HG03439 (cell line): ENCODE data around the gene CPSF3.

Source experiments
- ATAC-seq: cut with Tn5 transposase; IDR thresholded peaks from one replicate; pipeline ENCODE4 v1.9.1; 2021; ENCODE audit warnings: mild to moderate bottlenecking, moderate library complexity; ENCODE audit not compliant: unreplicated experiment

Gene CPSF3

GRCh38 chr2:9423100-9423921 is at the start of gene CPSF3, which contains the start of gene ITGB1BP1:
TSS of gene CPSF3 (plus strand) at chr2:9423654. CDS start at chr2:9423774, 120 bp downstream.
TSS of gene ITGB1BP1 (minus strand) at chr2:9423528. CDS start at chr2:9418697, 4,831 bp downstream.
- peak; percentile 78 for ATAC-seq

- no peak for ATAC-seq
Observed at GRCh38 chr2:9374071-9374730, 49.3 kb upstream of the CPSF3 start.

DNA sequence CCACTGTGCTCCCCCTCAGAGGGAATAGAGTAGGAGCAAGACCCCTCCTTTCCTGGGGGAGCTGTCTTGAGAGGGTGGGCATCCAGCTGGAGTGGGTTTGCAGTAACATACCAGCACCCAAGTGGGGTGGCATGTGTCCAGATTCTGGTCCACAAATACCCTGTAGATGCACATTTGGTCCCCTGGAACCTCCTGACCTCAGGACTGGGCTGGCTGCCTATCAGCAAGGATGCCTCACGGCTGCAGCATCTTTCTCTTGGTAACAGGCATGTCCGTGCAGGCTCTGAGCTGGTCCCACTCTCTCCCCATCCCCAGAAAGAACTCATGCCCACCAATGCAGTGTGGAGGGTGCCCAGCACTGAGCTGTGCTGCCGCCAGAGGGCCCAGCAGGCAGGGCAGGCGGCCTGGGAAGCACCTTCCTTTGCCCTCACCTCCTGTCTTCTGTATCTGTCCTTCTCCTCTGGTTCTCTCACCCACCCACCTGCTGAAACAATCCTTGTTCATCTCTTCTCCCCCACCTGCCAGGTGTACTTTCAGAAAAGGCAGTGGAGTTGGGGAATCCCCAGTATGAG is 47.5 kb upstream of the CPSF3 start:
- no peak for ATAC-seq

GRCh38 chr2:9377461-9378097 is 45.9 kb upstream of the CPSF3 start:
- ATAC-seq = no peak

DNA sequence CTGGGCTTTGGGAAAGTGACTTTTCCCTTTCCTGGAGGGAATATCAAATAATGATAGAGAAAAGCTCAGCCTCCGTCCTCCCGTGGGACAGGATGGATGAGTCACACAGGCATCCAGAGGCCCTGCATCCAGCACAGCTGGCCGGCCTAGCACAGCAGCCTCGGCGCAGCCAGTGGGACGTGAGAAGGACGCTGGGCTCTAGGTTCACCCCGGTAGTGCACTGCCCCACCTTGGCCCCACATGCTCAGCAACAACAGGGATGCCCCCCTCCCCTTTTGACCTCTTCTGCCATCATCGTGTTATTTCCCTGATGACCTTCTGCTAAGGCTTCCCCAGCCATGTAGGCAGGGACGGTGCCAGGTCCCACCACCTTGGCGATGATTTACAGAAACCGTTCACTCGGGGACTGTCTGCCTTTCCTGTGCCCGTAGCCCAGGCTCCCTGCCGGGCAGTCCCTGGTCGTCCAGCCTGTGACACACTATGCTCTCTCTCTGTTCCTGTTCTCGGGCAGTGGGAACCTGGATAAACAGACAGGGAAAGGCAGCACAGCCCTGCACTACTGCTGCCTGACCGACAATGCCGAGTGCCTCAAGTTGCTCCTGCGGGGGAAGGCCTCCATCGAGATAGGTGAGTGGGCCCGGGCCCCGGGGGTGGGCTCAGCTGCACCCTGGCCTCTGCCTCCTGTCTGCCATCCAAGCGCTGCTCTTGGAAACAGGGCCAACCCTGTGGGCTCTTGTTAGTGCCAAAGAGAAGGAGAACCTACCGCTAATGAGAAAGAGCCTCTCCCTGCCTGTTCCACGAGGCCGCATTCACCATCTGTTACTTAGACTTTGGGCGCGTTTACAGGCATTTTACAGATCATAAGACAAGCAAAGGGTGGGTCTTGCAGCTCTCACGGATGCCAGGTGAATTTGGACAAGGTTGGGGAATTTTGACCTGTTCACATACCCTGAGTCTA is 44.7 kb upstream of the CPSF3 start:
- ATAC-seq = no peak

DNA sequence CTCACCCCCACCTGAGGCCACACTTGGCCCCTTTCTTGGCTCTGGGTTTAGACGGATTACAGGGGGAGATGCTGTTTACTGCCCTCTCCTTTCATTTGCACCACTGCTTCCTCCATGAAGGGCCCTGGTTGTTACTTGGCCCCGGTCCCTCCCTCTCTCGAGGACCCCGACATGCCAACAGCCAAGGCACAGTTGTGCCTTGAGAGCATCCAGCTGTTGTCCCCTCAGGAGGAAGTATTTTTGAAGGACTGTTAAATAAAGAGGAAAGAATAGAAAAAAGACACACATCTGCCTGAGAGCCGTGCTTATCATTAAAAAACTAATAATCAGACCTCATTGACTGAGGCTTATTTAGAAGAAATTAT is 44.1 kb upstream of the CPSF3 start:
- no peak for ATAC-seq

DNA sequence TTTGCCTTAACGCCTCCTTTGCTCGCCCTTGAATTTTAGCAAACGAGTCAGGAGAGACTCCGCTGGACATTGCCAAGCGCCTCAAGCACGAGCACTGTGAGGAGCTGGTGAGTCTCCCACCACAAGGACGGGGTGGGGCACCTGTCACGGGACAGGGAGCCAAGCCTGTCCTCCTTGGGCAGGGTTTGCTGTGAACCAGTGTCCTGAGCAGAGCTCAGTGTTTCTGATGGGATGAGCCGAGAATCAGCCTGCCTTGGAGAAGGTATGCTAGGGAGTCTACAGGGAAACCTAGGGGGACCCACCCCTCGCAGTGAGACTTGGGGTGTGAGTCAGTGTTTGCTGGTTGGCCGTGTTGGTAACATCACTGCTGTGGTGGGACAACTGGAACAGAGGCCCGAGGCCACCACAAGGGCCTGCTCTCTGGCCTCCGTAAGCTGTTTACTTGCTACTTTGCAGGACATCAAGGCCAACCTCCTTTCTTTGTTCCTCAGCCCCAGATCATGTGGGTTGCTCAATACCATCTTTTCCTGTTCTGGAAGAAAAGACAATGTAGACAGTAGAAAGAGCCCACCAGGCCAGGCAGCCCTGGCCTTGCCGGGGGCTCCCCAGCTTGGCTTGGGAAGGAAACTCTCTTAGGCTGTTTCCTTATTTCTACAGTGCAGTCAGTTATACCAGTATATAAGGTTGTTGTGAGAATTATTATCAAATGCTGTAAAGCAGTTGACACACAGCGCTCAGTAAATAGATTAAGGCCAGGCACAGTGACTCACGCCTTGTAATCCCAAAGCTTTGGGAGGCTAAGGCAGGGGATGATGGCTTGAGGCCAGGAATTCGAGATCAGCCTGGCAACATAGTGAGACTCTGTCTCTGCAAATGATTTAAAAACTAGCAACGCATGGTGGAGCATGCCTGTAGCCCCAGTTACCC is 42.5 kb upstream of the CPSF3 start:
- no peak for ATAC-seq

DNA sequence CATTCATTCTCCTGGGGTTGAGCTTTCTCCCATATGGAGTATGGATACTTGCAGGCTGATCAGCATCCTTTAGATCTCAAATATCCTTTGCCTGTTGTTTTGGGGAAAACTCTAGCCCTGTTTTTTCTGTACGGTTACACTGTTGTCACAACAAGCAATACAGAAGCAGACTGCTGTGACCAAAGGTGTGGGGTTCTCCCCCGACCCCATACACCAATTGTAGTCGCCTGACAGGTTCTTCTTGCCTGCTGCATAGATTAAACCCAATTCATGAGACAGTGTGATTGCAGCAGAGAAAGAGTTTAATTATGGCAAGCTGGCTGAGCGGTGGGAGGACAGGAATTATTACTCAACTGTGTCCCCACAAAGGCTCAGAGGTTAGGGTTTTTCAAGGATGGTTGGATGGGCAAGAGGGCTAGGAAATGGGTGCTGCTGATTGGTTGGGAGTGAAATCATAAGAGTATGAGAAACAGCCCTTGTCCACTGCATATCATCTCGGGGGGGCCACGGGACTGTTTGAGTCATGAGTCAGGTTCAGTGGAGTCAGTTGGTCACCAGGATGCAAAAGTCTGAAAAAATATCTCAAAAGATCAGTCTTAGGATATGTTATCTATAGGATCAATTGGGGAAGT is 40.7 kb upstream of the CPSF3 start:
- no peak for ATAC-seq

DNA sequence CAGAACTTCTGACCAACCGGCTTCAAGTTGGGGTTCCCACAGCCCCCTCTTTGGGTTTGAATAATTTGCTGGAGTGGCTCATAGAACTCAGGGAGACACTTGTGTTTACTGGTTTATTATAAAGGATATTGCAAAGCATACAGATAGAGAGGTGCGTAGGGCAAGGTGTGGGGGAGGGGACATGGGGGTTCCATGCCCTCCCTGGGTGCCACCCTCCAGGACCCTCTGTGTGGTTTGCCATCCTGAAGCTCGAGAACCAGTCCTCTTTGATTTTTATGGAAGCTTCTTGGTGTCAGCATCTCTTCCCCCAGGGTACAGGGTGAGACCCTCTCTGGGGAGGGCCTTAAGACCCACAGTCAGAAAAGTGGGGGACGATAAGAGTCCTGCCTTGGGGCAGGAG is 38.9 kb upstream of the CPSF3 start:
- no peak for ATAC-seq

DNA sequence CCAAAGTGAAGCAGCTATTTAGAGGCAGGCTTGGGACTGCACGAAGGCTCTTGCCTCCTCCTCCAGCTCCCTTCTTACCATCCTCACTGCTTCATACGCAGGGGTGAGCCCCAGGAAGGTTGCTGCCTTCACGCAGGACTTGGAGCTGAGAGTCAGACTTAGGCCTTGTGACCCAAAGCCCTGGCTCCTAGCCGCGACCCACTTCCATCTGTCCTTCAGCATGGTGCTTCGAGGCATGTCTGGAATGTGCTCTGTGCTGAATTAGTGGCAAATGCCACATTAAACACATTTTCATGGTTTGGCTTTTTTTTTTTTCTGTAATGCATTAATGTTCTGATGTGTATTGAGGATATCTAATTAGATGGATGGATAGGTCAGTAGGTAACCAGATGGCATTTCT is 37.6 kb upstream of the CPSF3 start:
- ATAC-seq = no peak

GRCh38 chr2:9388199-9388681 is 35.2 kb upstream of the CPSF3 start:
- ATAC-seq = no peak

DNA sequence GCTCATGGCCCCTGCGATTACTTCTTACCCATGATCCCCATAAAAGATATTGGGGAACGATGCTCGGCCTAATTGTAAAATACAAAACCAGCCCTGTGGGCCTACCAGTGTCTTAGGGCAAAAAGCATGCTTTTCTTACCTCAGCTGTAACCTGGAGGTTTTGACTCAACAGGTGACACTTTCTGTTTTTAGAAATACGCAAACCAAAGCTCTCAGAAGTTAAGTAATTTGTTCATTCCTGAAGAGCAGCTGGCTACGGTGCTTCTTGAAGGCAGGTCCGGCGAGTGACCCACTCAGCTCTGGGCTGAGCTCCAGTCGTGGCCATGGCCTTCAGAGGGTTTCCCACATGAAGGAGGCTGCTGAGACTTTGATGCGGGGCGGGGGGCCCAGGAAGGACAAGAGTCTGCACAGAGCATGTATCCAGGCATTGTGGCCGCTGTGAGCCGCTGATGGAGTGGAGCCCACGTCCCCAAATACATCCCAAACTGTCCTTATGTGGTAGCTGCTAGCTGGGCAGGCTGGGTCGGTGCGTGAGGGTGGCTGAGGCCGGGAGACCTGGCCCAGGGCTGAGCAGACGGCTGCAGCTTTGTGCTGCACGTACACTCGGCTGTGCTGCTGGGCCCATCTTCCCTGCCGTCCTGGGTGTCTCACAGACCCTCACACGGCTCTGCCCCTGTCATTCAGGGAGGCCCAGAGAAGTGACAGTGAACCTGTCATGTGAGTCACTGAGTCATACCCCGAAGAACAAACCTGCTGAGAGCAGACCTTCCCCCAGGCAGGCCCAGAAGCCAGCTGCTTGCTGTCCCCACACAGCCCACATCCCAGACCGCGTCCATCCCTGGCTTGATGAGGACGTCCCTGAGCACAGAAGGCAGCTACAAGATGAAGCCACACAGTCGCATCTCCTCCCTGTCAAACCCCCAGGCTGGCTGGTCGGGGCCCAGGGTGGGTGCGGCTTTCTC is 34.2 kb upstream of the CPSF3 start:
- no peak for ATAC-seq

DNA sequence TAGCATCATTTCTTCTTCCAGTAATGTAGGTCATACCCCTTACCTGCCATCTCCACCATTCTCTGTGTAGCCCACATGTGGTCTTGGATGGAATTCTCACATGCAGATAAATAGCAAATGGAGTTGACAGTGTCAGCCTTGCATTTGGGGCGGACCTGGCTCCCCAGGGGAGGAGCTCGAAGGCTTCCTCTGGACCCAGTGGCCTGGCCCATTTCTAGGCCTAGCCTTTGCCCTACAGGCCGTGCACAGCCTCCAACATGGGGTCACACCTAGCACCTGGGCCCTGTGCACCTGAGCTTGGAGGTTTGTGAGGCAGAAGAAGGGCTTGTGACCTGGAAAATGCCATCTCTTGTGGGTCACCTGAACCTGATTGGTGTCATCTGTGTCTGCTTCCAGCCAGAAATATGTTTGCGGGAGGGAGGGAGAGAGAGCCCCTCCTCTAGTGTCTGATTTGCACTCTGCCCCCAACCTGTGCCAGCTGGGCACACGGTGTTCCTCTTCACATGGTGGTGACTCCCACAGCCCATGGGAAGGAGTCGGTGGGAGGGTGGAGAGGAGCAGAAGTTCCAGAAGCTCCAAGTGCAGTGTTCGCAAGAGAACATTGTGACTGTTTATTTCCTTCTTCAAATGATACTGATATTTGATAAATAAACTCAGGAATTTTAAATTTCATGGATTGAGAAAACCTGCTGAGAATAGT is 33.2 kb upstream of the CPSF3 start:
- no peak for ATAC-seq

GRCh38 chr2:9390991-9391390 is 32.5 kb upstream of the CPSF3 start:
- ATAC-seq = no peak

GRCh38 chr2:9391961-9392720 is 31.3 kb upstream of the CPSF3 start:
- ATAC-seq = no peak
